GM20000 (cell line): ENCODE data around the gene DSCAML1.

Source experiments
- DNase-seq: peaks from one replicate; pipeline ENCODE4 v3.0.0; 2012; ENCODE audit warnings: low spot score
- CTCF ChIP-seq: IDR thresholded peaks from 2 replicates; pipeline ENCODE4 v1.5.1; 2012; ENCODE audit warnings: mild to moderate bottlenecking, control low read depth; ENCODE audit errors: extremely low read depth, missing control alignments

Gene DSCAML1

DNA sequence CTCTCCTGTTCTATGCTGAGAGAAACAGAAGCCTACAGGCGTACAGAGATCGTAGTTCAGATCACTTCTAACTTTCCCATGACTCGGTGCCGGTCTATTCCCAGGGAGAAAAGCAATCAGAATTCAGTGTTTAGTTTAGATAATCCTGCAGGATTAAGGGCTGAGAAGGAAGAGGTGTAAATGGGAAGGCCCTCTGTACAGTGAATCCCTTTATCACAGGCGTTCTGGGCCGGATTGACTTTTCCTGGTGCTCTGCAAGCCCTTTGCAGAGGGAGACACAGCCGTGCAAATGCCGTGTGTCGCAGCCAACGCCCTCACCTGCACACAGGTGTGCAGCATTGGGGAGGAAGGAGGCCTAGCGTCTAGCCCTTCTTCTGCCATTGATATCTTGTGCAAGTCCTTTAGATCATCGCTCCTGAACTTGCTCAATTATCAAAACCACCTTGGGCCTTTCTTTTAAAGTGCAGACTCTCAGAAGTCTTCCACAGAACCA, 90.6 kb downstream of the DSCAML1 start:
- no peak for DNase-seq
- TF ChIP-seq CTCF, result no peak

DNA sequence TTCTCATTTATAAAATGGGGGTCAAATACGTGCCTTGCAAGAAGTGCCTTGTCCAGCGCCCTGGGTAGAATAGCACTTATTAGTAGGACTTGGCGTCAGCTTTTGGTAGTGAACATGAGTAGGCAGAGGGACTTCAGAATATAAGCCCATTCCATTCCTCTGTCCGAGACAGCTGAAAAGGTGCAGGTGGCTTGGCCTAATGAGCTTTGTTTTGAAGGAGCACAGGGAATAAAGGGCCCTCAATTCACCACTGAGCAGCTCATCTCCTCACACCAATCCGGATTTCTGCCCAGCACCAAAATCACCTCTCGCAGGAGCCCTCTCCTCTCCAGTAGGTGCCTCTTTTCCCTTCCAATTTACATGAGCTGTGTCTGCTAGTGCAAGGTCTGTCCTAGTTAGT, 91.2 kb downstream of the DSCAML1 start:
- no peak for DNase-seq
- no peak for TF ChIP-seq CTCF

GRCh38 chr11:117704395-117705100, 92.5 kb downstream of the DSCAML1 start:
- TF ChIP-seq CTCF, result no peak
- no peak for DNase-seq

DNA sequence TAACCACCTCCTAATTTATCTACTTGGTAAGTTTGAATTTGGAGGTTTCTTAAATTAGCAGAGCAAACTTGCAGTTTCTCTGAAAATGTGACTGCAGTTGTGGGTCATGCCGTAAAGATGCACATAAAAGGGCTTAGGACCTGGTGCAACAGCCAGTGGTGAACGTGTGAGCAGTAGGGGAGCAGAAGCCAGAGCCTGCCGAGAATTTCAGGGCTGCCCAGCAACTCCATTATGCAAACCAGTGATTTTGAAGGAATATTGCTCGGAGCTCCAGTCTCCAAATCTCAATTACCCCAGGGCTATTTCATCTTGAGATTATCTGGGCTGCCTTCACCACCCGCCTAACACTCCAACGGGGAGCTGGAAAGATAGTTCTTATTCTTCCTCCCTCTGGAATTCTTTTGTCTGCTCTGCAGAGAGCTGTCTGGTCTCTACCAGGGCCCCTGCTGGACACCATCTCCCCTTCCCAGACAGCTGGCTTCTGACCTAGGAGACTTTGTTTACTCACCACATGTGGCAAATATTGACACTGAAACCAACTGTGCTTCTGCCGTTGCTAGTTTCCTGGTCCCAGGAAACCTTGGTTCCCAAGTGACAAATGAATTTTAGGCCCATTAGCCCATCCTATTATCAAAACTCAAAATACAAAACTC, 93.9 kb downstream of the DSCAML1 start:
- no peak for TF ChIP-seq CTCF
- DNase-seq, result no peak

GRCh38 chr11:117701781-117702180, 95.2 kb downstream of the DSCAML1 start:
- TF ChIP-seq CTCF, result no peak
- DNase-seq, result no peak

GRCh38 chr11:117700551-117700950, 96.5 kb downstream of the DSCAML1 start:
- no peak for TF ChIP-seq CTCF
- no peak for DNase-seq

GRCh38 chr11:117697319-117697718, 99.7 kb downstream of the DSCAML1 start:
- no peak for TF ChIP-seq CTCF

More at GRCh38 chr11:117697319-117697718, 99.7 kb downstream of the DSCAML1 start:
- DNase-seq, result no peak
